Activated naive CD8-positive, alpha-beta T cell treated with anti-CD3 and anti-CD28 coated beads, Interleukin-2, amount 50 U/mL, for 16 hours (primary cell): ENCODE data around the gene FOXF1.

Source experiments
- DNase-seq: peaks from one replicate; pipeline ENCODE4 v3.0.0-alpha.2; 2020; ENCODE audit warnings: low read depth, low spot score

The FOXF1 gene

DNA sequence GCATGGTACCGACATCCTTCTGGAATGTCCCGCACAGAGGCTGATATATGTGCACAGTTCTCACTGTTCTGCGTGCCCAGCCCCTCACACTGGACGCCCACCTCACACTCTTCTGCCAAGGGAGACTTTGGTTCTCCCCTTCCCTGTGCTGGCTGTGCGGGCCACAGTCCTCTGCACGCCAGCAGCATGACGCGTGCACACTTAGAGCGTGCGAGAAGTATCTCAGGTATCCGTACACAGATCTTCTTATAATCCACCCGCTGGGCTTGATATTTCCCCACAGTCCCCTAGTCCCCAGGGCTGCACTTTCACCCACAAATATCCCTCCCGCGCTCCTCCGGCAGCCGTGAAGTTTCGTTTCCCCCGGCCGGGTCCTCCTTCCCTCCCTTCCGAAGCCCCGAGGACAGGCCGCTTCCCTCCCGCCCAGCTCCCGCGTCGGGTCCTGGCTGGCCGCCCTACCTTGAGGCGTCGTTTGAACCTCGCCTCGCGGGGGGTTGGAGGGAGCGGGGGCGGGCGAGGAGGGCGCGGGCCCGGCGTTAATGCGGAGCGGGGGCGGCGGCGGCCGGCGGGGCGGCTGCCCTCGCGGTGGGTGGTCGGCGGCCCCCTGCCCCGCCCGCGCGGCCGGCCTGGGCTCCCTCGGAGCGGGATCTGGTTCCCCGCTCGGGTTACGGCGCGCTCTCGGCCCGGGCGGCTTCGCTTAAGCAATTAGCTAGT, 5.0 kb upstream of the FOXF1 start:
- DNase-seq = no peak

- no peak for DNase-seq
Measured at GRCh38 chr16:86505899-86506864, 4.1 kb upstream of the FOXF1 start.

DNA sequence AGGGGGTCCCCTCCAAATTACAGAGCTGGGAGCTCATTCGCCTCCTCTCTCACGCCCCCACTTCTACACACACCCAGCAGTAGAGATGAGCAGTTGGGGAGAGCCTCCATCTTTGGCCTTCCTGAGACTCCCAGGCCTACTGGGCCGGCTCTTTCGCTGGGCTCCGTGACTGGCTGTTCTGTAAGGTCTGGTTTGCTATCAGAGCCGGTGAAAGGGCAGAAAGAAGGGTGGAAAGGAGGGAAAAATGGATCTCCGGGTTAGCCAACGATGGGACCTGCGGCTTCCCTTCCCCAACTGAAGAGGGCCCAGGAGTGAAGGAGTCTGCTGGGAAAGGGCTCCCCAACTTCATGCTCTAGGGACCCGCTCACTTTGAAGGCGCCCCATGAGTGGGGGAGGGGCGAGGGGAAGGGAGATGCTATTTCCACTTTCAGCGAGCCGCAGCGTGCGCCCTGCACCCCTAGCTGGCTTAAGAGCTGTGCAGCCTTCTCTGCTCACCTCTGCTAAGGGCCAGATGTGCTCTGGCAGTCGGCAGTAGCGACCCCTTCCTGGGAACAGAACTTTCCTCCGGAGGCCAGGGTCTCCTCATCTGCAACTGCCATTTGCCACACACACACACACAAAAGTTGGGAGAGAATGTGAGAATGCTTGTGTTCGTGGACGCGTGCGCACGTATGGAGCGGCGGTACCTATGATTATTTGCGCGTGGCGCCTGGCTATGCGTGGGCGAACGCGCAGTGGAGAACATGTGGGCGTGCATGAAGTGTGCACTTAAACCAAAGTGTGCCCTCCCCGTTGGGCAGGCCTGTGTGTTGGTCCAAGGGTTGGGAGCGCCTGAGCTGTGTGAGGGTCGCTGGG, 2.9 kb upstream of the FOXF1 start:
- no peak for DNase-seq

DNA sequence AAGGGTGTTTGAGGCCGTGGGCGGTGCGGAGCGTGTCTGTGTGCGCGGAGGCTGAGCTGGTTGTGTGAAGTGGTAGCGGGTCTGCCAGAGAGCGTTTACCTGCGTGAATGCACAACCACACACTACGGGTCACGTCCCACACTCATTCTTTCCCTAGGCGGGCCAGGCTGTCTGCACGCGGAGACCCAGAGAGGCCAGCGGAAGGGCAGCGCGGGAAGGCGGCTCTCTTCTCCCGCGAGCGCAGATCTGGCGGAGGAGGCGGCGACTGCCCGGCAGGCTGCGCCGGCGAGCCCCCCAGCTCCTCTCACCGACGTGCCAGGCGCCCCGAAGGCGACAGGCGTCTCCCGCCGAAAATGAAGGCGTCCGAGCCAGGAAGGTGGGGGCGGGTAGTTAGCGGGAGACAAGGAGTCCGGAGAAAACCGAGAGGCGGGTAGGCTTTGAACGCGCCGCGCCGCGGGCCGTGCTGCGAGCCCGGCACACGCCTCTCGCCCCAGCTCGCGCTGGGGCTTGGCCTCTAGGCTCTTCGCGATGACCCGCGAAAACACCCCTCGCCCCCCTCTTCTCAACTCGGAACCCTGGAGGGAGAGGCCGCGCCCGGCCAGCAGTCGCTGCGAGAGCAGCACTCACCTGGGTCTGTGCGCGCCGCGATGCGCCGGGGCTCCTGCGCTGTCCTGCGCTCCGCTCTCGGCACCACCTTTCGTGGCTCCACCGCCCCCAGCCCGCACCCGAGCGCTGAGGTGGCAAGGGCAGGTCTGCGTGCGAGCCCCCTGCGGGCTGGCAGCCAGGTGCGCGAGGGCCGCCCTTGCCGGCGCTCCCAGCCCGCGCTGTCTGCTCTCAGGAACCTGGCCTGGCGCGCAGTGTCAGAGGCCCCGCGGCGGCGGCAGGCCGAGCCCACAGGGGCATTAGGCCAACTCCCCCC, 2.0 kb upstream of the FOXF1 start:
- no peak for DNase-seq

GRCh38 chr16:86508947-86509758, 1.2 kb upstream of the FOXF1 start:
- no peak for DNase-seq

DNA sequence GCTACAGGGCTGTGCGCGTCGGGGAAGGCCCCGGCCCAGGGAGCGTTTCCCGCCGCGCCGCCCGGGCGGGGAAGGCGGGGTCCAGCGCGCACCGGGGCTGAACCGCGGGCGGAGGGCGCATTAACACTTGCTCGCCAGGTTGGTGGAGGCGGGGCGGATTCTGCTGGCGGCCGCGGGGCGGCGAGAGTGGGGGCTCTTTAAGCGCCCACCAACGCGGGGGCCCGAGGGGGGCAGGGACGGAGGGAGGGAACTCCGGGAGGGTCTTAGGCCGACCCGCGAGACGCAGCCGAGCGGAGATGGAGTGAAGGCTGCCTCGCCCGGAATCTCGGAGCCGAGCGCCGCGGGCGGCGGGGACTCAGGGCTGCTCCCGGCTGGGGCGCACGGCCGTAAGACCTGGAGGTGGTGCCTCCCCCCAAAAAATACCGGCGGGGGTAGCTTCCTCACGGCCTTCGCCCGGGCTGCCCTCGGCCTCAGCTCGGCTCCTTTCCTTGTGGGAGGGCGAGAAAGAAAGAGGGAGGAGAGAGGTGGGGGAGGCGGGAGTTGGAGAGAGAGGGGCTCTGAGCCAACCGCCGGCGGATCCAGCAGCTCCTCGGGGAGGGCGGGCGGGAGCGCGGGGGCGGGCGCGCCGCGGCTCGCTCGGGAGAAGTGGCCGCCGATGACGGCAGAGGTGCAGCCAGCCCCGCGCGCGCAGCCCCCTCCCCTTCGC, 415 bp upstream of the FOXF1 start:
- no peak for DNase-seq

- no peak for DNase-seq
Measured at GRCh38 chr16:86511317-86512161, 1.2 kb downstream of the FOXF1 start.

- DNase-seq = no peak
Measured at GRCh38 chr16:86512301-86512859, 2.1 kb downstream of the FOXF1 start.

GRCh38 chr16:86512860-86513470, 2.6 kb downstream of the FOXF1 start:
- no peak for DNase-seq

DNA sequence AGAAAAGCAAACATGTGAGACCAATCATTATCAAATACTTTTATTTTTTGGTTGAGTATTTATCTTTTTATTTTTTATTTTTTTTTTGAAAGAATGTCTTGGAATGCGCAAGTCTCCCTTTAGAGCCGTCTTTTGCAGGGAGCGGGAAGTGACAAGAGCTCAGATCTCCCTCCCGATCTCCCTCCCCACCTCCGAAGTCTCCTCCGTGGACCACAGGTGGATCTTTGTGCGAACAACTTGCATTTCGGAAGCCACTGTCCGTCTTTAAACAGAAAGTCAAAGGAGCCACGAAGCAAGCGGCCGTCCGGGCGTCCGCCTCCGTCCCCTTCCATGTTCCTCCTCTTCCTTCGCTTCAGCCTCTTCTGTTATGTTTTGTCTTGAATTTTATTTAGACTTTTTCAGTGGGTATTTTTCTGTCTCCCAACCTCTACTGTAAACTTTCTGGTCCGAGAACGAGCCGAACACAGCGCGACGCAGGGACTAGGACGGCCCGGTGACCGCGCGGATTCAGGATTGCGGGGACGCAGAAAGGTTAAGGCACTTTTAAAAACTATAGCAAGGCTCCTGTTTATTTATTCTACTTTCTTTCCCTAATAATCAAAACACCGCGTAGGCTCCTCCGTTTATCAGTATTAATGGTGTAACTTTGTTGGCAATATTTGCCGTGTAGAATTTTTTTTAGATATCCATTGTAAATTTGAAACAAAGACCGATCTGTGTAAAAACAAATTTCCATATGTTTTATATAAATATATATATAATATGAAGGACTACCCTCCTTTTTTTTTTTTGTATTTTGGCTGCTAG, 3.3 kb downstream of the FOXF1 start:
- no peak for DNase-seq

DNA sequence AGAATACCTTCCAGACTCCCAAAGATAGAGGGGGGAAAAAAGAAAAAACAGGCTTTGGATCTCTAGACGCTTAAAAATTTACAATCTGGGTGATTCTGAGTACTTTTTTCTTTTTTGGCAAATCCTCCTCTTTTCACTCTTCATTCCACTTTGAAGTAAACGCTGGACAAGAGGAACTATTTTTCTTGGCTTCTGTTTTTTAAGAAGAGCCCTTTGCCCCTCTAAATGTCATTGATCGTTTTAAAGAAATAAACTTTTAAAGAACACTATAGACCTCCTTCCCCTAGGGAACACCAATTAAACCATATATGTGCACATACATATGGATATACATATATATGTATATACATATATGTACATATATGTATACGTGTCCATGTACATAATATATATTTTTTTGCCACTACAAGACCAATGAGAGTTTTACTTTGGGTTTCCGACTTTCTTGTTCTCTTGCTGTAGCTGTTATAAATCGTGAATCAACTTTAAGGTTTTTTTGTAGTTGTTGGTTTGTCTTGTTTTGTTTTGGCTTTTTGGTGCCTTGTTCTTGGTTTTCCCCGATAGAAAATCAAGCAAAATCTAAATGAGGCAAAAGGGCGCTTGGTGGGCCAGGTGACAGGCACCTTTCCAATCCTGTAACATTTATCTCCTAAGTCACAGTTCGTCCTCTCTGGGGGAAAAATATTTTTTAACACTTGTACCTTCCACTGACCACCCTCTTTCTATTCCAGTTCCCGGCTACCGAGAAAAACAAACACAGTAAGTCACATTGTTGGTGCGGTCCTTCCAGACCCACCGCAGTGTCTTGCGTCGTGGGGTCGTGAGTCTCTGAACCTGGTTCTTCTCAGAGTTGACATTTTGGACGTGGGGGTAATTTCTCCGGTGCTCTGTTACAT, 4.4 kb downstream of the FOXF1 start:
- DNase-seq = no peak

DNA sequence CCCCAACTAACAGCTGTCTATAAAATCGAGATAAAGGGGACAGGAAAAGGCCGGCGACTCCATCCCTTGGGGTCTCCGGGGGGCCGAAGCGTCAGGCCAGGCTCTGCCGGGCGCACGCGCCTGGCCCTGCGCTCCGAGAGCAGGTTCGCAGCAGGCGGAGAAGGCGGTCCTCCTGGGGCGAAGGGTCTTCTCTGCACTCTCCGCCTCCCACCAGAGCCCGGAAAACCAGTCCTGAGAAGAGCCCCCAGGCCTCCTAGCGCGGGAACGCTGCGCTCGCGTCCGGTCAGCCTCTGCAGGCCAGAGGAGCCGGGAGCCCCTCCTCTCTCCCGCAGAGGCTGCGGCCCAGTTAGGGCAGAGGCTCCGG, 5.1 kb downstream of the FOXF1 start:
- no peak for DNase-seq

DNA sequence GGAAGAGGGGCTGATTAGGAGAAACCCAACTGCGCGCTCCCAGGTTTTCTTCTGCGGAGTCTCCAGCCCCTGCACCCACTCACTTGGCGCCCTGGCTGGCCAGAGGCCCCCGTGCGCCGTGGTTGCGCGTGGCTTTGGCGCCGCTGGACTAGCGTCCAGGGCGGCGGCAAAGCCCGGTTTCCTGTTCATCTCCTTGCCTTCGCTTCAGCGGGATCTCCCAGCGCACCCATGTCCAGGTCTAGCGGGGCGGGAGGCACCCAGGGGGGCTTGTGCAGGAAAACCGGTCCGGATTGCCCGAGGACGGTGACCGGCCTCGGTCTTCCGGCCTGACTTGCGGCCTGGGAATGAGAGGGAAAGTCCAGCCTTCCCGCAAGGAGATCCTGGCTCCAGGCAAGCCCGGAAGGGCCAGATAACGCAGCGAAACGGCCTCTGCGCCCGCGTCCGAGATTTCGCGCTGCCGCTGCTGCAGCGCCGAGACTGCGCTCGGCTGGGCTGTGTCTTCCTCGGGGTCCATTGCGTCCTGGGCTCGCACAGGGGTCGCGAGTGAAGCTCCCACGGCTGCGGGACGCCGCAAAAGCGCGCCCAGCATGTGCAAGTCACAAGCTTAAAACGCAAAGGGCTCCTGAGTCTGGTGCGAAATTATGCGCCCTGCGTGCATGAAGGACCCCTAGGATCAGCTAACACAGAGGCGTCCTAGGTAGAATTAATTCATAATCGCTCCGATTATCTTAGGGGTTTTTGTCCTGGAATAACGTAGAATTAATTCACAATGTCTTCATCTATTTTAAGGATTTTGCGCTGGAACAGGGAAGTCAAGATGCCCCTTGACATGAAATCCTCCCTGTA, 5.7 kb downstream of the FOXF1 start:
- DNase-seq = no peak

DNA sequence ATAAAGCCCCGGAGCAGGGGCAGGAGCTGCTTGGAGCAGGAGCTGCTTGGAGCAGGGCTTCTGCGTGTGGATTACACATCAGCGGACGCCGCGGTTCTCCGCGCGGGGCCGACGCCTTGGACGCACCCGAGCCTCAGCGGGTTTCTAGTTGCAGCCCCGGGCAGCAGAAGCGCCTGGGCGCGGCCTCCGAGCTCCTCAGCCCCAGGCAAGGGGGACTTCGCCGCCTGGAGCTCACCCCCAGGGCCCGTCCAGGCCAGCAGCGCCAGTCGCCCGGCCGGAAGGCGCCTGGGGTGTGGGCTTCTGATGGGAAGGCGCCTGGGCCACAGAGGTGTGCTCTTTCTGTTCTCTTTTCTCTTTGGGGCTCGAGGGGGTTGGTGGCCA, 6.3 kb downstream of the FOXF1 start:
- DNase-seq = no peak

DNA sequence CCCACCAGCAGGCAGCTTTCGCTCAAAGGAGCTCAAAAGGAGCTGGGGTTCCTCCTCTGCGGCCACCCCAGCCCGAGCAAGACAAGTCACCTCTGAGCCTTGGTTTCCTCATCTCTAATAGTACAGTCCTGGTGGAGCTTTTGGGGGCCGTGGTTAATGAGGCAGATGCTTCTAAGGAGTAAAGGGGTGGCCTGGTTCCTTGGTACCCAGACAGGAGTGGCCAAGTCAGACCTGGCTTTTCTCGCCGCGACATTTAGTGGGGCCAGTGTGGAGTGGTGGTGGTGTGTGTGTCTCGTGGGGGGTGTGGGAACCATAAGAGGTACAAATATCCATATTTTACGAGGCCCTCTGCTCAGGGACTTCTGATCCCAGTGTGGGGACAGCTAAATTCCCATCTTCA, 6.7 kb downstream of the FOXF1 start:
- DNase-seq = no peak
